ENCODE results near the gene TBC1D5. TPM values are rescaled to one million over a fixed set of nuclear protein-coding genes. Genes with fewer than 3 reads are reported as not detected.

The TBC1D5 gene
- total and polyA plus RNA-seq, 2 of the 8 experiments (the other 6 are each of a cell fraction or from before 2014, with no cell fraction given): 11.0 to 22.9 TPM

- no peak overlapping the region for H4K5ac ChIP-seq (ENCODE audit: insufficient read length, low read depth, low read length)
- POLR2A ChIA-PET (ENCODE audit: partially characterized antibody): no interaction called here
- no peak overlapping the region for H3K14ac ChIP-seq (ENCODE audit: insufficient read length)
- no peak overlapping the region for H2BK15ac ChIP-seq (ENCODE audit: low read length)
- H3K79me1 ChIP-seq (ENCODE audit: low read depth, low read length): no peaks in the 10 kb centered on the region
- H3K23ac ChIP-seq (ENCODE audit: insufficient read length): no peak overlapping the region
- H3K27me3 ChIP-seq (replicated peaks in 1 of 4; ENCODE audit: control insufficient read depth in 3 of 4, extremely low read depth in 1 of 4, insufficient read depth in 3 of 4, low read length in 3 of 4): no peaks in the 10 kb centered on the region
- H2BK12ac ChIP-seq (ENCODE audit: low read depth, low read length): no peak overlapping the region
- H4K20me1 ChIP-seq (replicated peaks in 1 of 2; ENCODE audit: control insufficient read depth in 1 of 2, insufficient read depth in 2 of 2, low read length in 2 of 2): no peaks in the 10 kb centered on the region
- no peak overlapping the region for H2AFZ ChIP-seq (ENCODE audit: low read length)
- DNase-seq (ENCODE audit: low read depth in 1 of 2, low spot score in 2 of 2): peak in 1 of 2 experiments; percentile 7
- no peak overlapping the region for H2AK5ac ChIP-seq (ENCODE audit: low read depth, low read length)
- no peak overlapping the region for H2BK20ac ChIP-seq (ENCODE audit: low read length)
- H3K23me2 ChIP-seq (ENCODE audit: low read depth, low read length): no peaks in the 10 kb centered on the region
- H3K9me3 ChIP-seq (ENCODE audit: insufficient read depth in 2 of 2, low read depth in 1 of 2, low read length in 1 of 2): no peaks in the 10 kb centered on the region
- no peak overlapping the region for H3K4ac ChIP-seq (replicated peaks; ENCODE audit: insufficient read length, low read depth, low read length)
- no peak overlapping the region for H3K4me3 ChIP-seq (ENCODE audit: extremely low read depth in 1 of 4, insufficient read depth in 2 of 4, low read depth in 3 of 4, low read length in 4 of 4)
- CTCF ChIA-PET (ENCODE audit: partially characterized antibody): no interaction called here
- H3K4me2 ChIP-seq (ENCODE audit: insufficient read depth in 1 of 2, low read depth in 2 of 2, low read length in 2 of 2): no peak overlapping the region
- no peak overlapping the region for H2BK120ac ChIP-seq (replicated peaks; ENCODE audit: low read depth, low read length)
- H4K8ac ChIP-seq (ENCODE audit: extremely low read depth, insufficient read depth, low read length): no peak overlapping the region
- H3K9ac ChIP-seq (replicated peaks in 1 of 4; ENCODE audit: extremely low read depth in 1 of 4, low read depth in 3 of 4, low read length in 3 of 4): no peak overlapping the region
- WGBS, 2 experiments (ENCODE audit: extremely low coverage in 1 of 2, insufficient coverage in 1 of 2, insufficient read length in 1 of 2, insufficient replicate concordance in 2 of 2, low coverage in 1 of 2, low lambda C conversion rate in 2 of 2, missing lambda C conversion rate in 1 of 2): 69% methylated on average over 1 of the region's 1 CpG; no CpG with 5 or more reads in 1 of the 2 experiments
- no peak for FAIRE-seq
- H3K4me1 ChIP-seq (replicated peaks in 1 of 4; ENCODE audit: control insufficient read depth in 3 of 4, insufficient read depth in 4 of 4, low read length in 3 of 4): no peaks in the 10 kb centered on the region
- no peak overlapping the region for H3K18ac ChIP-seq (ENCODE audit: extremely low read depth, low read length)
- H2BK5ac ChIP-seq (ENCODE audit: low read depth, low read length): no peak overlapping the region
- no peak overlapping the region for H4K91ac ChIP-seq (replicated peaks; ENCODE audit: insufficient read length, low read length)
- H3K56ac ChIP-seq (replicated peaks; ENCODE audit: insufficient read length, low read depth, low read length): no peak overlapping the region
- H3K27ac ChIP-seq (ENCODE audit: low read depth, low read length): no peak overlapping the region
- no peaks in the 10 kb centered on the region for H3K36me3 ChIP-seq (ENCODE audit: control insufficient read depth in 2 of 4, insufficient read depth in 4 of 4, low read length in 3 of 4)
- no peaks in the 10 kb centered on the region for H3K79me2 ChIP-seq (ENCODE audit: control insufficient read depth in 1 of 2, insufficient read depth in 2 of 2, low read length in 2 of 2)
- TF ChIP-seq CHD2 (IDR thresholded peaks at IDR 0.05; ENCODE audit: low read length): no peak
- no peak for TF ChIP-seq SP4 (IDR thresholded peaks at IDR 0.05; ENCODE audit: low read length)
- no peak for TF ChIP-seq ASH2L (IDR thresholded peaks at IDR 0.05; ENCODE audit: low read length)
- TF ChIP-seq TCF12 (IDR thresholded peaks at IDR 0.05; ENCODE audit: low read depth, low read length): no peak
- no peak for TF ChIP-seq TAF7 (optimal IDR thresholded peaks at IDR 0.05; ENCODE audit: borderline replicate concordance, low read depth, low read length)
- TF ChIP-seq ZNF274 (IDR thresholded peaks at IDR 0.05; ENCODE audit: borderline replicate concordance, extremely low read depth, low read length): no peak
- TF ChIP-seq POU5F1 (IDR thresholded peaks at IDR 0.05; ENCODE audit: low read depth, low read length): no peak
- no peak for TF ChIP-seq SIX5 (IDR thresholded peaks at IDR 0.05; ENCODE audit: low read depth, low read length)
- no peak for TF ChIP-seq SP2 (IDR thresholded peaks at IDR 0.05; ENCODE audit: low read length)
- TF ChIP-seq SAP30 (IDR thresholded peaks at IDR 0.05; ENCODE audit: insufficient read depth, insufficient replicate concordance, low read length): no peak
- TF ChIP-seq CHD1 (IDR thresholded peaks at IDR 0.05; ENCODE audit: low read depth, low read length): no peak
- TF ChIP-seq SP1 (IDR thresholded peaks at IDR 0.05; ENCODE audit: low read depth, low read length): no peak
- no peak for TF ChIP-seq SIRT6 (IDR thresholded peaks at IDR 0.05; ENCODE audit: low read length)
- TF ChIP-seq, protein P1, sequence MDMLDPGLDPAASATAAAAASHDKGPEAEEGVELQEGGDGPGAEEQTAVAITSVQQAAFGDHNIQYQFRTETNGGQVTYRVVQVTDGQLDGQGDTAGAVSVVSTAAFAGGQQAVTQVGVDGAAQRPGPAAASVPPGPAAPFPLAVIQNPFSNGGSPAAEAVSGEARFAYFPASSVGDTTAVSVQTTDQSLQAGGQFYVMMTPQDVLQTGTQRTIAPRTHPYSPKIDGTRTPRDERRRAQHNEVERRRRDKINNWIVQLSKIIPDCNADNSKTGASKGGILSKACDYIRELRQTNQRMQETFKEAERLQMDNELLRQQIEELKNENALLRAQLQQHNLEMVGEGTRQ (IDR thresholded peaks at IDR 0.05; ENCODE audit: low read length): no peak
- TF ChIP-seq TEAD4 (IDR thresholded peaks at IDR 0.05; ENCODE audit: low read depth, low read length): no peak
Observed at GRCh38 chr3:17749281-17749680, 6.8 kb upstream of the TBC1D5 start.
